ENCODE data around the gene RAC3.

The RAC3 gene

GRCh38 chr17:82079001-82079677 lies 47.7 kb downstream of the RAC3 start:
- DNase-seq = no peak

- DNase-seq = no peak
Observed at GRCh38 chr17:82080048-82080788, 48.7 kb downstream of the RAC3 start.

- no peak for DNase-seq
Observed at GRCh38 chr17:82080789-82081464, 49.4 kb downstream of the RAC3 start.

GRCh38 chr17:82081546-82081945 lies 50.1 kb downstream of the RAC3 start:
- DNase-seq = no peak

- DNase-seq = no peak
Observed at GRCh38 chr17:82081966-82082365, 50.5 kb downstream of the RAC3 start.

- no peak for DNase-seq
Observed at GRCh38 chr17:82082456-82082855, 51.0 kb downstream of the RAC3 start.

- no peak for DNase-seq
Observed at GRCh38 chr17:82083009-82083408, 51.5 kb downstream of the RAC3 start.
